HepG2 (cell line): ENCODE data around the gene PFKL. TPM values are rescaled to one million over a fixed set of nuclear protein-coding genes. Genes with fewer than 3 reads are reported as not detected.

Experiments
- ATAC-seq: fragments of 200-7000 bp; cut with Tn5 transposase; 3 replicates; pipeline ENCODE4 v1.9.1; 2020; ENCODE audit warnings: mild to moderate bottlenecking, moderate library complexity
- BruUV-seq: library from RNA; stranded (reverse); fragments of 400-500 nt; replicated peaks from 2 replicates; lab custom pipeline; 2021; lab: Mats Ljungman, UMichigan
- CTCF ChIA-PET: fragments of 300-600 bp; formaldehyde crosslinking; extraction: SDS; loops from one replicate; lab custom pipeline; 2021; ENCODE audit warnings: low total read pairs, inconsistent platforms, low intra/inter-chr PET ratio; lab: Yijun Ruan, JAX
- POLR2A ChIA-PET: fragments of 350-600 bp; sonication (Branson Sonifier 250); formaldehyde crosslinking; loops from one replicate; lab custom pipeline; 2020; ENCODE audit warnings: antibody characterized with exemption, inconsistent platforms; lab: Yijun Ruan, JAX
- DNase-seq: peaks from one replicate; pipeline ENCODE4 v3.0.0-alpha.2; 2015; ENCODE audit warnings: low spot score
- FAIRE-seq: peaks from 3 replicates; lab custom pipeline; 2011; peaks lifted over from hg19 to GRCh38; lab: Jason Lieb, UNC
- H2AFZ ChIP-seq: one replicate; pipeline ENCODE4 v1.6.1; 2011; ENCODE audit warnings: low read length, inconsistent platforms
- H3K27ac ChIP-seq: fragments of 300-600 bp; 3 replicates; pipeline ENCODE4 v1.8.0; 2011; ENCODE audit warnings: mixed run types, mild to moderate bottlenecking, mixed read lengths, low read length, inconsistent platforms; ENCODE audit not compliant: insufficient read depth; ENCODE audit errors: extremely low read length
- H3K27me3 ChIP-seq, 2 experiments: fragments of 200-600 bp in 1 of 2; 2 replicates in 1 of 2; 3 replicates in 1 of 2; pipeline versions ENCODE4 v1.6.0 to v1.8.0; 2011; ENCODE audit warnings: low read length in 2 of 2, mild to moderate bottlenecking in 2 of 2, moderate library complexity in 2 of 2, inconsistent platforms in 1 of 2; ENCODE audit not compliant: insufficient read depth in 2 of 2, control insufficient read depth in 1 of 2
- H3K36me3 ChIP-seq, 2 experiments: fragments of 200-600 bp in 1 of 2; replicated peaks in 1 of 2; 2 replicates in 1 of 2; 3 replicates in 1 of 2; pipeline versions ENCODE4 v1.5.1 to v1.8.0; 2011; ENCODE audit warnings: low read length in 2 of 2, inconsistent platforms in 1 of 2; ENCODE audit not compliant: insufficient read depth in 2 of 2, control insufficient read depth in 1 of 2
- H3K4me1 ChIP-seq: 2 replicates; pipeline ENCODE4 v1.5.1; 2012; ENCODE audit warnings: low read length, inconsistent platforms; ENCODE audit not compliant: insufficient read depth
- H3K4me2 ChIP-seq: 2 replicates; pipeline ENCODE4 v1.6.0; 2011; ENCODE audit warnings: low read depth, low read length, inconsistent platforms
- H3K4me3 ChIP-seq, 3 experiments: fragments of 200-600 bp in 1 of 3; sonication (generic), shearing (Covaris generic) in 1 of 3; replicated peaks in 1 of 3; 2 replicates each; pipeline ENCODE4 v1.5.1; 2011 to 2016; ENCODE audit warnings: low read length in 3 of 3, inconsistent platforms in 2 of 3, low read depth in 2 of 3, mild to moderate bottlenecking in 2 of 3, control low read depth in 1 of 3, mixed read lengths in 1 of 3; ENCODE audit not compliant: insufficient read depth in 1 of 3
- H3K79me2 ChIP-seq: one replicate; pipeline ENCODE4 v1.6.1; 2011; ENCODE audit warnings: low read length, inconsistent platforms; ENCODE audit not compliant: insufficient read depth
- H3K9ac ChIP-seq: 2 replicates; pipeline ENCODE4 v1.6.0; 2011; ENCODE audit warnings: mild to moderate bottlenecking, low read depth, low read length, inconsistent platforms; ENCODE audit not compliant: insufficient read depth
- H3K9me3 ChIP-seq: 2 replicates; pipeline ENCODE4 v1.5.1; 2012; ENCODE audit warnings: mild to moderate bottlenecking, low read length
- H4K20me1 ChIP-seq: 2 replicates; pipeline ENCODE4 v1.6.0; 2011; ENCODE audit warnings: inconsistent platforms, mild to moderate bottlenecking, low read length, moderate library complexity; ENCODE audit not compliant: insufficient read depth
- AGO2 ChIP-seq: fragments of 200-400 bp; formaldehyde crosslinking; optimal IDR thresholded peaks from 2 replicates; pipeline ENCODE3; 2017; ENCODE audit warnings: mild to moderate bottlenecking, low read depth, low read length, moderate library complexity
- FLYWCH1 ChIP-seq: sonication (generic); formaldehyde crosslinking; IDR thresholded peaks from 2 replicates; pipeline ENCODE4 v1.8.1; 2023; ENCODE audit warnings: mild to moderate bottlenecking, missing genetic modification reagents
- HMG20B ChIP-seq: conservative IDR thresholded peaks from 2 replicates; pipeline ENCODE4 v1.6.1; 2016; ENCODE audit warnings: missing genetic modification reagents, missing compliant biosample characterization
- WGBS: methylation state at CpG from one replicate; pipeline ENCODE4 v1.1.6; 2017; ENCODE audit warnings: low lambda C conversion rate; 5-methylcytosine and 5-hydroxymethylcytosine counted together
- in situ Hi-C: cut with HindIII; loops from 2 replicates; pipeline ENCODE4 v1.10.0; 2017; ENCODE audit warnings: low pct_unique_long_range_greater_than_20kb; ENCODE audit not compliant: extremely low pct_ligation_motif_present
- intact Hi-C: fragments of 100-400 bp; cut with micrococcal nuclease; formaldehyde crosslinking; loops from one replicate; pipeline ENCODE4 v1.10.0; 2022; ENCODE audit not compliant: unreplicated experiment
- polyA plus RNA-seq, 8 experiments: library from polyadenylated mRNA; depleted of rRNA in 3 of 8; stranded (reverse) in 7 of 8; unstranded in 1 of 8; fragments of >200 nt; fragmentation: Illumina TruSeq in 4 of 8; extraction: Trizol in 4 of 8; gene quantifications; 2 replicates each; pipeline versions ENCODE4 v1.2.1 to v1.2.3, GENCODE V29; 2011 to 2016; ENCODE audit warnings: low read depth in 4 of 8, missing spikeins in 1 of 8, mixed read lengths in 1 of 8; ENCODE audit not compliant: insufficient read depth in 1 of 8
- total RNA-seq, 5 experiments: library from RNA; depleted of rRNA; stranded (reverse); fragments of >200 nt; fragmentation: Illumina TruSeq; extraction: Trizol; gene quantifications; 2 replicates each; pipeline ENCODE4 v1.2.3, GENCODE V29; 2016; ENCODE audit warnings: low read depth in 1 of 5
- TF ChIP-seq, protein P1 (sequence below): sonication (generic); formaldehyde crosslinking; IDR thresholded peaks from 2 replicates; pipeline ENCODE4 v1.4.0; 2020; ENCODE audit warnings: missing genetic modification reagents

The PFKL gene
- total and polyA plus RNA-seq, 2 of the 13 experiments (the other 11 are each of a cell fraction or from before 2014, with no cell fraction given): 92.8 to 106 TPM

DNA sequence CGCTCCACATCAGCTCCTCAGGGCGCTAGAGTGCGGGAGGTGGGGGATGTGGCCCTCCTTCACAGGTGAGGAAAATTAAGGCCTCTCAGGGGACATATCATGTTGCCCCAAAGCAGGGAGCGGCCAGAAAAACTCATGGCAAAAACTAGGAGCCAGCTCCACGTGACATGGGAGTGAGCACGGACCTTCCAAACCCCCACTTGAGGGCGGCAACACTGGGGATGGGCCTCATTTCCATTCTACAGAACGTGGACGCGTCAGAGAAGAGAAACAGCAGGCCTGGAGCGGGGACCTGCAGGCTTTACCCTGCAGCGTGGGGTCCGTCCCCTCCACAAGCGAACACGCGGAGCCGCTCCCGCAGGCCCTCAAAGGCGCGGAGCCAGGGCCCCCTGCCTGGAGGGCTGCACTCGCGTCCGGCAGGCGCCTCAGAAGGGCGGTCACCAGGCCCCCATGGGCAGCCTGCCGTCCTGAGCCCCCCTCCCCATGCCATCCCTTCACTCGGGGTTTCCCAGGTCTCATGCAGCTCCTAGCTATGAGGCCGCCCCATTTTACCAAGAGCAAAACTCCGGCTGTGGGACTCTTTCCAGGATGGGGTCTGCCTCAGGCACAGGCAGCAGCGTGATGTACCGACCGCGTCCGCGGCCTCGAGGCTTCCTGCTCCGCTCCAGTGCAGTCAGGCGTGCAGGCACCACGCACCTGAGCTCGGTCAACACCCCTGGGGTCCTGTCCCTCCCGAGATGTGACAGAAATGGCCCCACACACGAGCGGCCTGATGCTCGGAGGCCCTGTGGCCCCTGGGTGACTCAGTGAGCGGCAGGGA is 33.9 kb downstream of the PFKL start:
- Histone ChIP-seq H3K9me3 (no peaks in the 10 kb centered on the region), H4K20me1 (peaks cover 3% of the 10 kb centered on the region), H3K4me1 (peaks cover 12% of the 10 kb centered on the region), H2AFZ (no peak overlapping the region), H3K9ac (no peak overlapping the region), H3K4me2 (no peak overlapping the region), H3K4me3 (no peak overlapping the region), H3K79me2 (no peaks in the 10 kb centered on the region), H3K27ac (no peak overlapping the region), H3K27me3 (no peaks in the 10 kb centered on the region), H3K36me3 (peaks cover 5 to 15% of the 10 kb centered on the region in 2 experiments; a peak in 4 of 5 replicates)
- WGBS: 99% methylated on average over 18 of the region's 45 CpGs
- BruUV-seq: no TSS peak
- ATAC-seq (no peak), FAIRE-seq (no peak), DNase-seq (no peak)
- intact Hi-C loops: no loop called here
- no peak for TF ChIP-seq FLYWCH1 (CRISPR knock-in tag)
- peak; percentile 48 for TF ChIP-seq AGO2
- no peak for TF ChIP-seq HMG20B (CRISPR knock-in tag)
- TF ChIP-seq, protein P1, sequence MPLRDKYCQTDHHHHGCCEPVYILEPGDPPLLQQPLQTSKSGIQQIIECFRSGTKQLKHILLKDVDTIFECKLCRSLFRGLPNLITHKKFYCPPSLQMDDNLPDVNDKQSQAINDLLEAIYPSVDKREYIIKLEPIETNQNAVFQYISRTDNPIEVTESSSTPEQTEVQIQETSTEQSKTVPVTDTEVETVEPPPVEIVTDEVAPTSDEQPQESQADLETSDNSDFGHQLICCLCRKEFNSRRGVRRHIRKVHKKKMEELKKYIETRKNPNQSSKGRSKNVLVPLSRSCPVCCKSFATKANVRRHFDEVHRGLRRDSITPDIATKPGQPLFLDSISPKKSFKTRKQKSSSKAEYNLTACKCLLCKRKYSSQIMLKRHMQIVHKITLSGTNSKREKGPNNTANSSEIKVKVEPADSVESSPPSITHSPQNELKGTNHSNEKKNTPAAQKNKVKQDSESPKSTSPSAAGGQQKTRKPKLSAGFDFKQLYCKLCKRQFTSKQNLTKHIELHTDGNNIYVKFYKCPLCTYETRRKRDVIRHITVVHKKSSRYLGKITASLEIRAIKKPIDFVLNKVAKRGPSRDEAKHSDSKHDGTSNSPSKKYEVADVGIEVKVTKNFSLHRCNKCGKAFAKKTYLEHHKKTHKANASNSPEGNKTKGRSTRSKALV (CRISPR knock-in tag): no peak
- CTCF ChIA-PET: no interaction called here
- in situ Hi-C loops: no loop called here
- POLR2A ChIA-PET: interaction anchor here (0.5 kb wide), 1 partner anchor 172 kb away, joined by 4 read pairs; no protein-coding TSS in a partner anchor
